ENCODE data around the gene CFAP221. TPM values are rescaled to one million over a fixed set of nuclear protein-coding genes. Genes with fewer than 3 reads are reported as not detected.

CFAP221 gene
- total and polyA plus RNA-seq, 2 experiments from 2014 or later = 0.16 TPM; not detected in 1

- H3K27ac ChIP-seq = no peak overlapping the region
- H3K9ac ChIP-seq = no peak overlapping the region
- DNase-seq = no peak
- H3K36me3 ChIP-seq (ENCODE audit: low read depth) = no peaks in the 10 kb centered on the region
- no peaks in the 10 kb centered on the region for H3K9me2 ChIP-seq (ENCODE audit: insufficient read depth)
- no peak for TF ChIP-seq EZH2phosphoT487 (IDR thresholded peaks at IDR 0.05; ENCODE audit: insufficient read depth, low read depth)
- no peak for TF ChIP-seq EZH2 (IDR thresholded peaks at IDR 0.05; ENCODE audit: insufficient read depth, poor library complexity, severe bottlenecking)
- H2AFZ ChIP-seq = no peak overlapping the region
- peaks cover 19% of the 10 kb centered on the region for H3K27me3 ChIP-seq (replicated peaks; ENCODE audit: insufficient read depth)
- no peaks in the 10 kb centered on the region for H3K9me3 ChIP-seq (ENCODE audit: low read depth)
- H4K20me1 ChIP-seq (ENCODE audit: insufficient read depth) = no peaks in the 10 kb centered on the region
- no peaks in the 10 kb centered on the region for H3F3A ChIP-seq (ENCODE audit: insufficient read depth)
- no peak overlapping the region for H3K4me2 ChIP-seq (ENCODE audit: unreplicated experiment)
- no peaks in the 10 kb centered on the region for H3K79me2 ChIP-seq (ENCODE audit: insufficient read depth)
- in situ Hi-C loops (cut with MboI) = no loop called here
- no peak overlapping the region for H3K4me3 ChIP-seq
- no peaks in the 10 kb centered on the region for H3K4me1 ChIP-seq (ENCODE audit: insufficient read depth)
- 35 to 37% methylated on average over 19 of the region's 19 CpGs for WGBS, 2 experiments (ENCODE audit: low coverage in 1 of 2, low lambda C conversion rate in 2 of 2, missing lambda C conversion rate in 2 of 2)
These were observed 94.7 kb downstream of the CFAP221 start for GRCh38 chr2:119638685-119639554.

DNA sequence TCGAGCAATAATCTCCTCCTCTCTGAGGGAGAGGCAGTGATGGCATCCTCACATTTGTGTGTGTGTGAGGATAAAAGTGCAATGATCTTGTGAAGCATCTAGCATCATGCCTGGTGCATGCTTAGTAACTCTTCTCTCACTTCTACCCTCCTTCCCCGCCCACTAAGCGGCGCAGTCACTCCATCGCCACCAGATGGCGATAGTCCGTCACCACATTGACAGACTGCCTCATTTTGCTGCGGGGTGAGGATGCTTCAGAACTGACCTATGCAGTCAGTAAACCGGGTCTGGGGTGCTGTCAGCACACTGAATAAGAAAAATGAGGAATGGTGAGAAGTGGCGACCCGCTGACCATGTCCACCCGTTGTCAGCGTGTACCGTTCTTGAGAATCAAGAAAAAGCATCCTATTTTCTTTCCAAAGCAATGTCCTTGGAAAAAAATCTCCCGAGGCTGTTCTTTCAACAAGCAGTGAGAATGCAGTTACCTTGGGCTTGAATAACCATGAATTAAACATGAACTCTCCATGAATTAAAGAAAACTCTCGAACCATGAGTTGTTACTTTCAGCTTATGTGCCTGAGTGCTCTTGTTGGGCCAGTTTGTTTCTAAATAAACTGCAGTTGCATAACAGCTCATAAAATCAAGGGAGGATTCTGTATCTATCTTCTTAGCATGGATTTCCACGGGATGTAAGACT is 97.5 kb downstream of the CFAP221 start:
- H3K9me2 ChIP-seq (ENCODE audit: insufficient read depth) = no peaks in the 10 kb centered on the region
- H3K9ac ChIP-seq = no peak overlapping the region
- H3K9me3 ChIP-seq (ENCODE audit: low read depth) = no peaks in the 10 kb centered on the region
- H3K27ac ChIP-seq = no peak overlapping the region
- in situ Hi-C loops (cut with MboI) = no loop called here
- H3F3A ChIP-seq (ENCODE audit: insufficient read depth) = no peaks in the 10 kb centered on the region
- peaks cover 14% of the 10 kb centered on the region for H3K27me3 ChIP-seq (replicated peaks; ENCODE audit: insufficient read depth)
- peak overlapping the region; percentile 22; the same call in 1 of the 2 replicates for H2AFZ ChIP-seq
- no peaks in the 10 kb centered on the region for H4K20me1 ChIP-seq (ENCODE audit: insufficient read depth)
- TF ChIP-seq EZH2 (IDR thresholded peaks at IDR 0.05; ENCODE audit: insufficient read depth, poor library complexity, severe bottlenecking) (no peak), EZH2phosphoT487 (IDR thresholded peaks at IDR 0.05; ENCODE audit: insufficient read depth, low read depth) (no peak)
- 8 to 9% methylated on average over 17 of the region's 17 CpGs for WGBS, 2 experiments (ENCODE audit: low coverage in 1 of 2, low lambda C conversion rate in 2 of 2, missing lambda C conversion rate in 2 of 2)
- no peak overlapping the region for H3K4me2 ChIP-seq (ENCODE audit: unreplicated experiment)
- no peak overlapping the region for H3K4me3 ChIP-seq
- peak; percentile 85 for DNase-seq
- no peaks in the 10 kb centered on the region for H3K79me2 ChIP-seq (ENCODE audit: insufficient read depth)
- no peaks in the 10 kb centered on the region for H3K36me3 ChIP-seq (ENCODE audit: low read depth)
- H3K4me1 ChIP-seq (ENCODE audit: insufficient read depth) = peaks cover 10% of the 10 kb centered on the region

DNA sequence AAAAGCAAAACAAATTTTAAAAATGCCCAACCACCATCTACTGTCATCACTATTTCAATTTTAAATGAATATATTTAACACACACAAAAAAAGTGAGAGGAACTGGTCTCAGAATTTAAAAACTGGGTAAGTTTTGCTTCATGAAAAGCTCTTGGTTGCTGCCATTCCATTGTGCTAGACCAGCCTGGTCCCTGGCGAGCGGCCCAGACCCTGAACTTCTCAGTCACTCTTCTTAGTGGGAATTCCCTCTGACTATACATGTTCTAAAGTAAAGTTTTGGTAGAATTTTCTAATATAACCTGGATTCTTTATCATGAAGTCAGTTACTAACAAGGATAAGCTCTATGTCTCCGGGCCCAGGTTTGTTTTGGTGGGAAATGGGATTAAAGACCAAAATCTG is 99.9 kb downstream of the CFAP221 start:
- H3K79me2 ChIP-seq (ENCODE audit: insufficient read depth) = no peaks in the 10 kb centered on the region
- H3K4me1 ChIP-seq (ENCODE audit: insufficient read depth) = peaks cover 10% of the 10 kb centered on the region
- no peaks in the 10 kb centered on the region for H4K20me1 ChIP-seq (ENCODE audit: insufficient read depth)
- in situ Hi-C loops (cut with MboI) = no loop called here
- no peak overlapping the region for H3K27ac ChIP-seq
- WGBS, 2 experiments (ENCODE audit: low coverage in 1 of 2, low lambda C conversion rate in 2 of 2, missing lambda C conversion rate in 2 of 2) = 76 to 89% methylated on average over 3 of the region's 3 CpGs
- H3K4me2 ChIP-seq (ENCODE audit: unreplicated experiment) = no peak overlapping the region
- no peaks in the 10 kb centered on the region for H3K9me3 ChIP-seq (ENCODE audit: low read depth)
- peak; percentile 55 for DNase-seq
- no peaks in the 10 kb centered on the region for H3K9me2 ChIP-seq (ENCODE audit: insufficient read depth)
- peaks cover 5% of the 10 kb centered on the region for H3K27me3 ChIP-seq (replicated peaks; ENCODE audit: insufficient read depth)
- no peak for TF ChIP-seq EZH2phosphoT487 (IDR thresholded peaks at IDR 0.05; ENCODE audit: insufficient read depth, low read depth)
- TF ChIP-seq EZH2 (IDR thresholded peaks at IDR 0.05; ENCODE audit: insufficient read depth, poor library complexity, severe bottlenecking) = no peak
- no peaks in the 10 kb centered on the region; the same call in 1 of the 2 replicates for H3F3A ChIP-seq (ENCODE audit: insufficient read depth)
- no peak overlapping the region for H3K9ac ChIP-seq
- no peaks in the 10 kb centered on the region for H3K36me3 ChIP-seq (ENCODE audit: low read depth)
- H3K4me3 ChIP-seq = no peak overlapping the region
- no peak overlapping the region for H2AFZ ChIP-seq

GRCh38 chr2:119645173-119645855 is 101.1 kb downstream of the CFAP221 start:
- no peaks in the 10 kb centered on the region for H3K36me3 ChIP-seq (ENCODE audit: low read depth)
- in situ Hi-C loops (cut with MboI) = no loop called here
- H3K9me2 ChIP-seq (ENCODE audit: insufficient read depth) = no peaks in the 10 kb centered on the region
- no peak overlapping the region for H3K4me3 ChIP-seq
- H3F3A ChIP-seq (ENCODE audit: insufficient read depth) = no peaks in the 10 kb centered on the region; the same call in 1 of the 2 replicates
- 29 to 31% methylated on average over 3 of the region's 3 CpGs for WGBS, 2 experiments (ENCODE audit: low coverage in 1 of 2, low lambda C conversion rate in 2 of 2, missing lambda C conversion rate in 2 of 2)
- no peak overlapping the region for H3K27ac ChIP-seq
- H2AFZ ChIP-seq = no peak overlapping the region
- no peaks in the 10 kb centered on the region for H4K20me1 ChIP-seq (ENCODE audit: insufficient read depth)
- H3K27me3 ChIP-seq (replicated peaks; ENCODE audit: insufficient read depth) = no peaks in the 10 kb centered on the region; the same call in 1 of the 2 replicates
- TF ChIP-seq EZH2phosphoT487 (IDR thresholded peaks at IDR 0.05; ENCODE audit: insufficient read depth, low read depth) = no peak
- TF ChIP-seq EZH2 (IDR thresholded peaks at IDR 0.05; ENCODE audit: insufficient read depth, poor library complexity, severe bottlenecking) = no peak
- H3K4me2 ChIP-seq (ENCODE audit: unreplicated experiment) = no peak overlapping the region
- H3K79me2 ChIP-seq (ENCODE audit: insufficient read depth) = no peaks in the 10 kb centered on the region
- H3K9me3 ChIP-seq (ENCODE audit: low read depth) = no peaks in the 10 kb centered on the region
- no peak overlapping the region for H3K9ac ChIP-seq
- peak; percentile 47 for DNase-seq
- peaks cover 10% of the 10 kb centered on the region for H3K4me1 ChIP-seq (ENCODE audit: insufficient read depth)

Measured in GM23248 (cell line).